Measurements from ENCODE around the gene OR6M1.

- TF ChIP-seq, protein P1, sequence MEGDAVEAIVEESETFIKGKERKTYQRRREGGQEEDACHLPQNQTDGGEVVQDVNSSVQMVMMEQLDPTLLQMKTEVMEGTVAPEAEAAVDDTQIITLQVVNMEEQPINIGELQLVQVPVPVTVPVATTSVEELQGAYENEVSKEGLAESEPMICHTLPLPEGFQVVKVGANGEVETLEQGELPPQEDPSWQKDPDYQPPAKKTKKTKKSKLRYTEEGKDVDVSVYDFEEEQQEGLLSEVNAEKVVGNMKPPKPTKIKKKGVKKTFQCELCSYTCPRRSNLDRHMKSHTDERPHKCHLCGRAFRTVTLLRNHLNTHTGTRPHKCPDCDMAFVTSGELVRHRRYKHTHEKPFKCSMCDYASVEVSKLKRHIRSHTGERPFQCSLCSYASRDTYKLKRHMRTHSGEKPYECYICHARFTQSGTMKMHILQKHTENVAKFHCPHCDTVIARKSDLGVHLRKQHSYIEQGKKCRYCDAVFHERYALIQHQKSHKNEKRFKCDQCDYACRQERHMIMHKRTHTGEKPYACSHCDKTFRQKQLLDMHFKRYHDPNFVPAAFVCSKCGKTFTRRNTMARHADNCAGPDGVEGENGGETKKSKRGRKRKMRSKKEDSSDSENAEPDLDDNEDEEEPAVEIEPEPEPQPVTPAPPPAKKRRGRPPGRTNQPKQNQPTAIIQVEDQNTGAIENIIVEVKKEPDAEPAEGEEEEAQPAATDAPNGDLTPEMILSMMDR (IDR thresholded peaks at IDR 0.05) = no peak
- TF ChIP-seq POLR2A (IDR thresholded peaks at IDR 0.05) = no peak
- TF ChIP-seq POLR2AphosphoS5 (IDR thresholded peaks at IDR 0.05) = no peak
- TF ChIP-seq EP300 (IDR thresholded peaks at IDR 0.05) = no peak
Measured at GRCh38 chr11:123806249-123806648, at the start of gene OR6M1.
